VCaP (cell line): Measurements from ENCODE around the gene CBARP.
A peak's percentile ranks its signal among the peaks of the same experiment; 100 is the strongest.

Experiments
- H3K27ac ChIP-seq: fragments of 450-650 bp; 2 replicates; pipeline ENCODE4 v1.5.1; 2017
- TF ChIP-seq, protein P1 (sequence below): fragments of 450-650 bp; conservative IDR thresholded peaks from 2 replicates; pipeline ENCODE4 v1.5.1; 2017; ENCODE audit warnings: mild to moderate bottlenecking, moderate library complexity

CBARP gene

DNA sequence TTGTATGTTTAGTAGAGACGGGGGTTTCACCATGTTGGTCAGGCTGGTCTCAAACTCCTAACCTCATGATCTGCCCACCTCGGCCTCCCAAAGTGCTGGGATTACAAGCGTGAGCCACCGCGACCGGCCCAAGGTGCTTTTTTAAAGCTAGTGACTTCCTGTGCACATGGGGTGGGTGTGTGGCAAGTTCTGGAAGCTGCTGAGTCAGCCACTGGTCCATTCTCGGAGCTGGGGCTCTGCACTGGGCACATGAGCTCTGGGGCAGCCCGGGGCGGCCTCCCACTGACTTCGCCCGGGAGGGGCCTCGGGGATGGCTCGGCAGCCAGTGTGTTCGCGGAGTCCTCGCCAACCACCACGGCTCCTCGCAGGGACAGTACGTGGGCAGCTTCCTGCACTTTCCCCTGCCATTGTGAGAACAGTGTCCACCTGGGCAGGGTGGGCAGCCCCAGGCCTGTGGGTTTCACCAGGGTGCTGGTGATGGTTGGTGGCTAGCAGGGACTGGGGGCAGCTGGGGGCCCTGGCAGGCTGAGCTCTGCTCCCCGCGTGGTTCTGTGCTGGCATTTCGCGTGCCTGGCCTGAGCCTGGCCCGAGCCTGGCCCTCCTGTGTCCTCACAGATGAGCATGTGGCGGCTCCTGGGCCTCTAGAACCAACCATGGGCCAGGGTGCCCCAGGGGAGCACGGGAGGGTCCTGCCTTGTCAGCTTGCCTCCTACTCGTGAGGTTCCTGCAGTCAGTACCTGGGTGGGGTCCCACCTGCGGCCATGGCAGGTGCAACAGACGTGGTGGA lies 12.2 kb downstream of the CBARP start:
- H3K27ac ChIP-seq: no peak overlapping the region
- TF ChIP-seq, protein P1, sequence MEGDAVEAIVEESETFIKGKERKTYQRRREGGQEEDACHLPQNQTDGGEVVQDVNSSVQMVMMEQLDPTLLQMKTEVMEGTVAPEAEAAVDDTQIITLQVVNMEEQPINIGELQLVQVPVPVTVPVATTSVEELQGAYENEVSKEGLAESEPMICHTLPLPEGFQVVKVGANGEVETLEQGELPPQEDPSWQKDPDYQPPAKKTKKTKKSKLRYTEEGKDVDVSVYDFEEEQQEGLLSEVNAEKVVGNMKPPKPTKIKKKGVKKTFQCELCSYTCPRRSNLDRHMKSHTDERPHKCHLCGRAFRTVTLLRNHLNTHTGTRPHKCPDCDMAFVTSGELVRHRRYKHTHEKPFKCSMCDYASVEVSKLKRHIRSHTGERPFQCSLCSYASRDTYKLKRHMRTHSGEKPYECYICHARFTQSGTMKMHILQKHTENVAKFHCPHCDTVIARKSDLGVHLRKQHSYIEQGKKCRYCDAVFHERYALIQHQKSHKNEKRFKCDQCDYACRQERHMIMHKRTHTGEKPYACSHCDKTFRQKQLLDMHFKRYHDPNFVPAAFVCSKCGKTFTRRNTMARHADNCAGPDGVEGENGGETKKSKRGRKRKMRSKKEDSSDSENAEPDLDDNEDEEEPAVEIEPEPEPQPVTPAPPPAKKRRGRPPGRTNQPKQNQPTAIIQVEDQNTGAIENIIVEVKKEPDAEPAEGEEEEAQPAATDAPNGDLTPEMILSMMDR: no peak

DNA sequence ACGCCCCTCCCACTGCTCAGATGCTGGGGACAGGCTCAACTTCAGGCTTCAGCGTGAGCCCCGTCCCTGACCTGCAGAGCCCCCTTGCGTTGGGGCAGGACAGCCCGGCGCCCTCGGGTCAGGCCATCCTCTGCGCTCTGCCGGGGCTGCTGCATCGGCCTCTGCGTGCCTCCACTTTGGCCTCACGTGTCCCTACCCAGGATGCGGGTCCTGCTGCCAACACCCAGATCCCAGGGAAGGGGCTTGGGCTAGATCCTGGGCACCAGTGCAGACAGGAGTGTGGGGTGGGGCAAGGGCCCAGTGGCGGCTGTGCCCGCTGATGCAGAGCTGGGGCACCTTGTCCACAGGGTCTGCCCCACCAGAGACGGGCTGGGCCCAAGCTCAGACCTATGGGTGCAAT lies 13.0 kb downstream of the CBARP start:
- no peak overlapping the region for H3K27ac ChIP-seq
- TF ChIP-seq, protein P1: no peak

DNA sequence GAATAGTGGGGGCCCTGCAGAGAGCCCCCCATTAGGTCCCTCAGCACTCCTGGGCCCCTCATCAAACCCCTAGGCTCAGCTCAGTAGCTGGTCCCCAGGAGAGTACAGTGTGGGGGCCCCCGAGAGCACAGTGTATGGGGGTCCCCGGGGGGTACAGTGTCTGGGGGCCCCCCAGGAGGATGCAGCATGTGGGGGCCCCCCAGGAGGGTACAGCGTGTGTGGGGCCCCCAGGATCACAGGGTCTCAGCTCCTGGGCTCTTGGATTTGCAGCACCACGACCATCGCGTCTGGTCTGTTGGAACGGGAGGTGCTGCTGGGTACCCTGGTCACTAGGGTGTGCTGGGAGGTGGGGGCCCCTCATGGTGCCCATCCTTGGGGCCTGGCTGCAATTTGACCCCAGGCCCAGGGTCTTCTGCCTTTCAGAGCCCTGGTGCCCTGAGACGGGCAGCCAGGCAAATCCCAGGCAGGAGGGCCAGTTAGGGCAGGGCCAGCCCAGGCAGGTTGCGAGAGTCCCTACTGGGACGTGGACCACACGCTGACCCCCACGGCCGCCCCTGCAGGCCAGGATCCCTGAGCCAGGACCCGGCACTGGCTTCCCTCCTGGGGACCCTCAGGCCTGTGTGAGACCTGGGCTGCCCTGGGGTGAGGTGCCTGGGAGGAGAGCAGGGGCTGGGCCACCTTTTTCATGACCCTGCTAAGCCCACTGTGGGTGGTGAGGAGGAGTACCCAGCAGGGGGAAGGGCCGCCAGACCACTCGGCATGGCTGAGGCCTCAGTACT lies 13.6 kb downstream of the CBARP start:
- H3K27ac ChIP-seq: no peak overlapping the region
- TF ChIP-seq, protein P1: no peak

DNA sequence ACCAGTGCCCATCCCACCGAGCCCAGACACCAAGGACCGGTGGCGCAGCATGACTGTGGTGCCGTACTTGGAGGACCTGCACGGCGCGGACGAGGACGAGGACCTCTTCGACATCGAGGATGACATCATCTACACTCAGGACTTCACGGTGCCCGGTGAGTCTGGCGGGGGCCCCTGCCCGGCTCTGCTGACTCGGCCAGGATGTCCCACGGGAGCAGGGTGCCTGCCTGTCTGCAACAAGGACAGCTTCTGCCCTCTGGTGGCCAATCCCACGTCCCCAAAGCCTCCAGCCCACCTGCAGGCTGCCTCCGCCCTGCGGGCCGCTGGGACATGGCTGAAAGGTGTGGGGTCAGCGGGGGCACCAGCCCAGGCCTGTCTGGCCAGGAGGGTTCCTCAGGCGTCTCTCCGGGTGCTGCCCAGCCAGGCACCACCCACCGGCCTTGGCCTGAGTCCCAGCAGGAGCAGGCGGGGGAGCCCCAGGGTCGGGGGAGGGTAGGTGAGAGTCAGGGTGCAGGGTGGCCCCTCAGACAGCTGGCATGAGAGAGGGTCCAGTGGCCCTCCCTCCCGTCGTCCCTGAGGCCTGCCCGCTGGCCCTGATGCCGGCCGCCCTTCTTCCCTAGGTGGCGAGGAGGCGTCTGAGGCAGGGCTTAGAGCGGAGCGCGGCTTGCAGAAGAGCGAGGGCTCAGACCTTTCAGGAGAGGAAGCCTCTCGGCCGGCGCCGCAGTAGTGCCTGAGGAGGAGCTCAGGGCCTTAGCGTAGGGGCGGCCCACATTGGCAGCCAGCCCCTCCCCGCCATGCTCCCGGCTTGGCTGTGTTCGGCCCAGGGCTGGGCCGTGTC lies 14.6 kb downstream of the CBARP start:
- no peak overlapping the region for H3K27ac ChIP-seq

DNA sequence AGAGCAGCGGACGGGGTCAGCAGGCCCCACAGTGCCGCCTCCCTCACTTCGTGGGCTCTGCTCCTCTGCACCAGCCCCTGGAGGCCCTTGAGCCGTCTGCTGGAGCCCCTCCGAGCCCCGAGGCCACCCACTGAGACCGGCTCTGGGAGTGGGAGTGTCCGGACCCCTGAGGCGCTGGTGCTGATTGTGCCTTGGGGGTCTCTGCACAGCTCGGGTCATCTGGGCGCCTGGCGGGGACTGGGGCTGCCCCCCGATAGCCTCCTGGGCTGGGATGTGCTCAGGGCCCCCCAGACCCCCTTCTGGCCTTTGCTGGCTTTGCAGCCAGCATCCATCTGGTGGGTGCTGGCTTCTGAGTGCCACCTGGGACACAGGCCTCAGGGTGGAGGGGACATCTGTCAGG lies 15.4 kb downstream of the CBARP start:
- TF ChIP-seq, protein P1: no peak

More for the DNA sequence above, 14.6 kb downstream of the CBARP start:
- TF ChIP-seq, protein P1: peak; percentile 78

DNA sequence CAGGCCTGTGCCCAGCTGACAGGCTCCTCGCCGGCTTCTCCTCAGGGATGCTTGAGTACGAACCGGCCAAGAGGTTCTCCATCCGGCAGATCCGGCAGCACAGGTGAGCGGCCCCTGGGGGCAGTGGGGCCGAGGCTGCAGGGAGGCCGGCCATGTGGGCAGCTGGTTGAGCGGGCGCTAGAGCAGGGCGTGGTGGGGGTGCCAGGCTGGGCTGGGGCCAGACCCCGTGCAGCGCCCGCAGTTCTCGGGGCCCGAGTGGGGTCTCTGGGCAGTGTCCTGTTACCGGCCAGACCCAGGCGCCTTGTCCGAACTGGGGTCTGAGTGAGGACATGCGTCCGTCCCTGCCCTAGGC lies 15.9 kb downstream of the CBARP start:
- H3K27ac ChIP-seq: 0 out of 2 replicates have a peak overlapping the region, but pooled peaks have one; percentile 2
- TF ChIP-seq, protein P1: no peak

More for the DNA sequence above, 15.4 kb downstream of the CBARP start:
- no peak overlapping the region for H3K27ac ChIP-seq
